ENCODE results near the gene LRP8. TPM values are rescaled to one million over a fixed set of nuclear protein-coding genes. Genes with fewer than 3 reads are reported as not detected.

LRP8 gene
- total RNA-seq, 4 donors from 2014 or later = 4.5 to 33.8 (median 5.0) TPM

DNA sequence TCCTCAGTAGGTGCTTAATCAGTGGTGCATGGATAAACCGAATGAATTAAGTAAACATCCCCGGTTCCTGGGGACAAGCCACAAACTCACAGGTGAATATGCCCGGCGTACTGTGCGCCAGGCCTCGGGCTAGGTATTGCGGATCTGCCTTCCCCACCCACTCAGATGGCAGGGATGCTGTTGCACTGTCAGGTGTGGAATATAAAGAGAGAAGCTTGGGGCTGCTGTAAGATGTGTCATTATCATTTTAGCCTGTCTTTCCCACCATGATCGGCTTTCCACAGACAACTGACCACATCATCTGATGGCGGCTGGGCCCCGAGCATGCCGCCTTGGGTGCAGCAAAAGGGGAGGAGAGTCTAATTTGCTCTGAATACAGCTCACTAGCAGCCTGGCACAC, 45.4 kb upstream of the LRP8 start:
- H3K27ac ChIP-seq = no peak overlapping the region
- no peak overlapping the region for H3K4me3 ChIP-seq
- H3K4me1 ChIP-seq = peaks cover 0 to 2% (median 0%) of the 10 kb centered on the region in 4 donors
- no peaks in the 10 kb centered on the region for H3K27me3 ChIP-seq
- H3K9me3 ChIP-seq = no peaks in the 10 kb centered on the region
- DNase-seq = peak in 2 of 3 donors; percentile 13 to 18
- TF ChIP-seq, protein P1, sequence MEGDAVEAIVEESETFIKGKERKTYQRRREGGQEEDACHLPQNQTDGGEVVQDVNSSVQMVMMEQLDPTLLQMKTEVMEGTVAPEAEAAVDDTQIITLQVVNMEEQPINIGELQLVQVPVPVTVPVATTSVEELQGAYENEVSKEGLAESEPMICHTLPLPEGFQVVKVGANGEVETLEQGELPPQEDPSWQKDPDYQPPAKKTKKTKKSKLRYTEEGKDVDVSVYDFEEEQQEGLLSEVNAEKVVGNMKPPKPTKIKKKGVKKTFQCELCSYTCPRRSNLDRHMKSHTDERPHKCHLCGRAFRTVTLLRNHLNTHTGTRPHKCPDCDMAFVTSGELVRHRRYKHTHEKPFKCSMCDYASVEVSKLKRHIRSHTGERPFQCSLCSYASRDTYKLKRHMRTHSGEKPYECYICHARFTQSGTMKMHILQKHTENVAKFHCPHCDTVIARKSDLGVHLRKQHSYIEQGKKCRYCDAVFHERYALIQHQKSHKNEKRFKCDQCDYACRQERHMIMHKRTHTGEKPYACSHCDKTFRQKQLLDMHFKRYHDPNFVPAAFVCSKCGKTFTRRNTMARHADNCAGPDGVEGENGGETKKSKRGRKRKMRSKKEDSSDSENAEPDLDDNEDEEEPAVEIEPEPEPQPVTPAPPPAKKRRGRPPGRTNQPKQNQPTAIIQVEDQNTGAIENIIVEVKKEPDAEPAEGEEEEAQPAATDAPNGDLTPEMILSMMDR (IDR thresholded peaks at IDR 0.05) = no peak
- TF ChIP-seq POLR2A (IDR thresholded peaks at IDR 0.05) = no peak
- no peaks in the 10 kb centered on the region for H3K36me3 ChIP-seq

DNA sequence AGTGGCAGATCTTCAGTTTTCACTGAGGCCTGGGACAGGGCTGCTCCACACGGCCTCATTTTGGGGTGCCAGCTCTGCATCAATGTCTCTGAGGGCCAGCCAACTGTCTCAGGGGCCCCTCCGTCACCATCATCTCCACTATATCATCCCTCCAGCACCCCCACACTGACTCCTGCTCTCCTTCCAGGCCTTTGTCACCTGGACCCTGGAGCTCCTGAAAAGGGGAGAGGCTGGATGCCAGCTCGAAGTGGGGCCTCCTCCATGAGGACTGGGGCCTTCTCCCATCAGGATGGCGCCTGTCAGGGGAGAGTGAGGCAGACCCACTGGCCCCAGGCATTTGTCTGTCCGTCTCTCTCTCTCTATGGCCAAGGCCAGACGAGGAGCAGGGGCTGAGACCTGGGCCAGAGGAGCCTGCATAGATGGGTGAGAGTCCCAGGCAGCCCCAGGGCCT, 44.7 kb upstream of the LRP8 start:
- no peak overlapping the region for H3K4me3 ChIP-seq
- TF ChIP-seq POLR2A (IDR thresholded peaks at IDR 0.05) = no peak
- TF ChIP-seq, protein P1 (IDR thresholded peaks at IDR 0.05) = no peak
- H3K27me3 ChIP-seq = no peaks in the 10 kb centered on the region
- H3K27ac ChIP-seq = no peak overlapping the region
- DNase-seq = peak in 2 of 3 donors; percentile 8 to 29
- no peaks in the 10 kb centered on the region for H3K36me3 ChIP-seq
- no peaks in the 10 kb centered on the region for H3K9me3 ChIP-seq
- peaks cover 0 to 4% (median 0%) of the 10 kb centered on the region in 4 donors for H3K4me1 ChIP-seq

DNA sequence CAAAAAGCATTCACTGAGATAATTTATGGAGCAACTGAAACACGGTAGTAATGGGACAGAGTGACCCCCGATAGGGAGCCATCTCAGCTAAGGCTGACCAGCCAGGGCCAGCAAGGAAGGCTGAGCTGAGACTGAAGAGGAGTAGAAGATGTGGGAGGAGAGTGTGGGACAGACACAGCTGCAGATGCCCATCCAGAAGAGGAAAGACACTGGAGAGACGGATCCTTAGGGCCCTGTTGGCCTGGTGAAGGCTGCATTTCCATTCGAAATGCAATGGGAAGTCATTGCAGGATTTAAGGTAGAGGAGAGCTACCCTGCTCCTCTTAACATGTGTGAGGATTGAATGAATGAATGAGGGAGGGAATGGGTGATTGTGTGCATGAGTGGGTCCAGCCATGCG, 44.0 kb upstream of the LRP8 start:
- TF ChIP-seq POLR2A (IDR thresholded peaks at IDR 0.05) = no peak
- TF ChIP-seq, protein P1 (IDR thresholded peaks at IDR 0.05) = no peak
- no peaks in the 10 kb centered on the region for H3K27me3 ChIP-seq
- DNase-seq = peak in 2 of 3 donors; percentile 8 to 9

DNA sequence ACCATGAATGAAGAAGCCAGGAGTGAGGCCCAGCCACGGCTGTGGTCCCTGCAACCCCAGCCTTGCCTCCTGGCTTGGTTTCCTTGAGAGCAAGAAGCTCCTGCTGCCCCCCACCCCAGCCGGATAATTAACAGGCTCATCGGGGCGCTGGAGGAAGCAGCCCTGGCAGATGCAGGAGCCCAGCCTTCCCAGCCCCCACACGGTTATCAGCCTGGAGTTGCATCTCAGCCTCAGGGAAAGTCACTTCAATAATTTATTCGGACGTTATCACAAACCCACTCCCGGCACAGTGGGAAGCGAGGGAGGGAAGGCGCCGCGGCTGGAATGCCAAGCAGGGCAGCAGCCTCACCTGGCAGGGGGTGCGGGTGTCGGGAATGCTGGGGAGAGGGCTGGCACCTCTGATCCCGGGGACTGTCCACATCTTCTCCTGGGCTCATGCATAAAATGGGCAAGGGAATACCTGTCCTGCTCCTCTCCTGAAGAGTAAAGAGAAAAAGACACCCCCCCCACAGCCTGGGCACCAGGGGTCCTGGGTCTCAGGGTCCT, 43.3 kb upstream of the LRP8 start:
- H3K27ac ChIP-seq = no peak overlapping the region
- no peaks in the 10 kb centered on the region for H3K27me3 ChIP-seq
- peak; percentile 2 to 34 (median 34) for DNase-seq
- H3K36me3 ChIP-seq = no peaks in the 10 kb centered on the region
- no peak overlapping the region for H3K4me3 ChIP-seq
- TF ChIP-seq, protein P1 (IDR thresholded peaks at IDR 0.05) = no peak
- no peak for TF ChIP-seq POLR2A (IDR thresholded peaks at IDR 0.05)
- H3K4me1 ChIP-seq = peaks cover 0 to 4% (median 0%) of the 10 kb centered on the region in 4 donors
- no peaks in the 10 kb centered on the region for H3K9me3 ChIP-seq

More for the DNA sequence above, 44.0 kb upstream of the LRP8 start:
- Histone ChIP-seq H3K27ac (no peak overlapping the region), H3K4me1 (peaks cover 0 to 4% (median 0%) of the 10 kb centered on the region in 4 donors), H3K4me3 (no peak overlapping the region), H3K36me3 (no peaks in the 10 kb centered on the region), H3K9me3 (no peaks in the 10 kb centered on the region)

DNA sequence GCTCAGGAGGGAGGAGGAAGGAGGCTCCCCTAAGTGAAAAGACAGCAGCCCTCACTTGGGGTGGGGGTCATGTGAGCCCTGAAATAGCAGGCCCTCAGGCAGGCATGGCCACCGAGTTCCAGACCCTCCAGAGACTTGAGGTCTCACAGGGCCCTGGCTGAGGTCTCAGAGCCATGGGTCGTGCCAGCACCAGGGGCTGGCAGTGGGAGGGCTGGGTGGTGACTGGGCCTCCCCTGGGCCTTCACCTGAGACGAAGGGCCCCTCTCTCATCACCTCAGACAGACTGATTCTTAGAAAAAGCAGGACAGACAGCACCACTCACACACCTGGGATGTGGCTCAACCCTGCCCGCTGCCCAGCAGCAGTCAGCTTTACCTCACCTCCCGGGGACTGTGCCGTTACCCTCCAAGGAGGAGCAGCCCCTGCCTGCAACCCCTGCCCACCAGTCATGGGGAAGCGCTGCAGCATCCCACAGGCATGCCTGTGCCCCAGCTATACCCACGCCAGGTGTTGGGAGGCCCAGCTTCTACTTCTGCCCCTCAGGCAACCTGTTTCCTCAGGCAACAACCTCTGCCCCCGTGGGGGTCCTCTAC, 42.6 kb upstream of the LRP8 start:
- no peaks in the 10 kb centered on the region for H3K27me3 ChIP-seq
- TF ChIP-seq, protein P1 (IDR thresholded peaks at IDR 0.05) = no peak
- no peak for TF ChIP-seq POLR2A (IDR thresholded peaks at IDR 0.05)
- peak in 2 of 3 donors; percentile 33 to 36 for DNase-seq

More for the DNA sequence above, 42.6 kb upstream of the LRP8 start:
- Histone ChIP-seq H3K4me3 (no peak overlapping the region), H3K4me1 (peaks cover 0 to 4% (median 0%) of the 10 kb centered on the region in 4 donors), H3K36me3 (no peaks in the 10 kb centered on the region), H3K27ac (no peak overlapping the region), H3K9me3 (no peaks in the 10 kb centered on the region)
